Measurements from ENCODE around the gene PRDM13.
"Not testable (repeated sequence)": the region's sequence is repeated elsewhere in the genome, so short reads cannot be mapped to it uniquely, and the experiment has no call there.

The PRDM13 gene

DNA sequence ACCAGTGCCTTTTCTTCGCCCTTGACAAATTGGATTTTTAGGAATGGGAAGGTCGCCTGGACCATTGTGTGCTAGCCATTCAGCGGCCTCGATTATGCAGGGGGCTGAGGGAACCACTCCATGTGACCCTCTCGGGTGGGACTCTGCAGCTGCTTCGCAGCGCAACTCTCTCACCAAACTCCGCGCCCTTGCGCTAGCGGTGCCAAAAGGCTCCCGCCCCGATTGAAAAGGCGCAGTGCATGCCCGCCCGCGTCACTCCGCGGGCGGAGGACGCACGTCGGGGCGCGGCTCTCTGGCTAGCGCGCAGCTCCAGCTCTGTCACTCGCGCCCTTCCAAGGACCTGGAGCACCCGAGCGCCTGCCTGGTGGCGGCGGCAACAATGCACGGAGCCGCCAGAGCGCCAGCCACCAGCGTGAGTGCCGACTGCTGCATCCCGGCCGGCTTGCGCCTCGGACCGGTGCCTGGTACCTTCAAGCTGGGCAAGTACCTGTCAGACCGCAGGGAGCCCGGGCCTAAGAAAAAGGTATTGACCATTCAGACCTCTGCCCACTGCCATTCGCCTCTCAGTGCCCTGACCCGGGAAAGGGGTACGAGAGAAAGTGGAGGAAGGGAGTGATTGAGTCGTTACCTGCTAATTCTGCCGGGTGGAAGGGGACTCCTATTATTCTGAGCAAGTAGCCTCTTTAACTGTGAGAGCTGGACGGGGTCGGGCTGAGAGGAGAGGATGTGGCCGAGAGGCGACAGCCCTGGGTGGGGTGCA is at the start of gene PRDM13:
PRDM13 (plus strand) TSS at position 178 of the 760 bp plus-strand sequence; CDS start at position 380, 202 bp downstream.
- DNase-seq (ENCODE audit: insufficient read length, low spot score) (no peak), FAIRE-seq (no peak)

DNA sequence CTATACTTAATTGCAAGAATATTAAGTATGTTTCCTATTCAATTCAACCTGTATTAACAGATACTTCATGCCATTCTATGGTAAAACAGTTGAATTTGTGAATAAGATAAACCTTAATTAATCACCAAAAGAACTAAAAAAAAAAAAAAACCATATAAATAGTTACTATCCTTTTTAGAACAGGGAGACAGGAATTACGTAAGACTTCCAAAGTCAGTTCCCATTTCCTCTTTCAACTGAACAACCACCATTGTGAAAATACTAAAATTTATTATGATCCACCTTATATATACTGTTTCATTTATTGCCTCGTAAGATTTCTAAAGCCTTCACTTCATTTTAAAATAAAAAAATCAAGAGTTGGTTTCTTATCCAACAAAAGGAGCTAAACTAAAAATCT is 47.6 kb upstream of the PRDM13 start:
- no peak for FAIRE-seq

DNA sequence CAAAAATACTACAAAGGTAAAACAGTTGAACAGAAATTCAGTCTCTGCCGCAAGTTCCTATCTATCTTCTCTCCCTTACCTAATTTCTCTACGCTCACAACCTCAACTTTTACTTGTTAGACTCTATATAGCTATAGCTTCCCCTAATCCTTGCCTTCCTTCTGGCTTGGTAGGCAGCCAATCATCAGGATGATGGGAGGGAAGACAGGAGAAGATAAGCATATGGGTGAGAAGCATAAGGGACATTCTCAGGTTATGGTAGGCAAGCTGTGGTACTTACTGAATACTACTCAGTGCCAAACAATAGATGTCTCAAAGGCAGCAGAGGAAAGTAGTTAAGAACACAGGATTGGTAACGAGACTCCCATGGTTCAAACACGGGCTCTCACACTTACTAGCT is 46.0 kb upstream of the PRDM13 start:
- FAIRE-seq: peak; percentile 55

More for the DNA sequence above, 47.6 kb upstream of the PRDM13 start:
- no peak for DNase-seq (ENCODE audit: insufficient read length, low spot score)

DNA sequence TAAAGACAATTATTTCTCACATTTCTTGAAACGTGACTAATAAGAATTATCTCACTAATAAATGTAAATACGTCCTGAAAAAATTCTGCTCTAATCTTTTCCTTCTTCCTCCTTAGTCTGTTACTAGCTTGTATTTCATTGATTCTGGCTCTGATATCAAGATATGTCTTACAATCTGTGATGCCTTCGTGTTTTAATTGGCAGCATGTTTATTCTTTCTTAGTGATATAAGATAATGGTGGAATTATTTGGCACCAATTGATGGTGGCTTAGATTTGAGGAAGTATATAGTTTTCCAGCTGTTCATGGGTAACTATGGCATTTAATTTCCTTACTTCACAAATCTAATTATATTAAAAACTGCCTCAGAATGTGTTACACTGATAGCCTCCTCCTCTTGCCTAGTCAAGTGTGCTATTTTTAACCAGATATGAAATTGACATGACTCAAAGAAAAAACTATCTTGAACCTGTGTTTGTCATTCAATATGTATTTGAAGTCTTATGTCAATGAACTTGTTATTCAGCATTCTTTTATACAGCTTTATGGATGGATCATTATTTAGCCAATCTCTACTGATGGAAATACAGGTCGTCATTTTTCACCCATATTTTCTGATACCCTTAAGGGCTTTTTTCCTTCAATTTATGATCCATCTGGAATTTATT is 43.4 kb upstream of the PRDM13 start:
- no peak for DNase-seq (ENCODE audit: insufficient read length, low spot score)
- FAIRE-seq: no peak

More for the DNA sequence above, 46.0 kb upstream of the PRDM13 start:
- no peak for DNase-seq (ENCODE audit: insufficient read length, low spot score)

DNA sequence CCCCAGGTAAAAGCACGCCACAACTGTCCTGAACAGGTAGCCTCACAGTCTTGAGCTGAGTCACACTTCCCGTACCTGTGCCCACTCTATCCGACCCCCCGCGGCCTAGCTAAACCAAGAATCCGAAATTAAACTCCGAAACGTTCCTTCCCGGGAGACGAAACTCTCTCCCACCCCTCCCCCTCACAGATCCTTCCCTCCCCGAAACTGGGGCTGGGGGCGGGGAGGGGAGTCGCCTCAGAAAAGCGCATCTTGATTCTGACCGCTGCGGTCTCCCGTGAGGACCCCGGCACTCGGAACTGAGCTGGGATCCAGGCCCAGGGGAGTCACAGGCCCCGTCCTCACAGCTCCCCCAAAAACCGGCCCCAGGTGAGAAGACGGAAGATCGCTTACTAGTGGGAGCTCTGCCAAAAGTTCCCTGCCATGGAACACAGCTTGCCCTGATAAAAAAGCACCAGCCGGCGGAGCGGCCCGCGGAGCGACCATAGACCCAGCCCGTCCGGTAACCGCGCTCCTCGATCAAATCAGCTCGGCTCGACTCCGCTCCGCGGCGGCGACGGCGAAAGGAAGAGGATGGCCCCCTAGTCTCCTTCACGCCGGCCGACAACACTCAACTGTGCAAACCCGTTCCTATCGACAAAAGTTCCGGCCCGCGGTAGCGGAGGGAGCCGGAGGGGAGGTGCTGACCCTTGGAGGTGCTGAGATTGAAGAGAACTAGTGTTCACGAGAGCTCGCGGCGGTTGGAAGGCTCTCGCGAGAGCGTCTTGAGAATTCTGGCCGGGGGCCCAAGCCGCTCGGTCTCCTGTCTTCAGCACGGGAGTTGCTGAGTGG is 38.3 kb upstream of the PRDM13 start, which contains the start of gene CCNC:
CCNC (minus strand) TSS at position 558 of the 831 bp plus-strand sequence; CDS start at position 425, 133 bp downstream.
- FAIRE-seq: peak; percentile 94
- DNase-seq (ENCODE audit: insufficient read length, low spot score): peak; percentile 69

DNA sequence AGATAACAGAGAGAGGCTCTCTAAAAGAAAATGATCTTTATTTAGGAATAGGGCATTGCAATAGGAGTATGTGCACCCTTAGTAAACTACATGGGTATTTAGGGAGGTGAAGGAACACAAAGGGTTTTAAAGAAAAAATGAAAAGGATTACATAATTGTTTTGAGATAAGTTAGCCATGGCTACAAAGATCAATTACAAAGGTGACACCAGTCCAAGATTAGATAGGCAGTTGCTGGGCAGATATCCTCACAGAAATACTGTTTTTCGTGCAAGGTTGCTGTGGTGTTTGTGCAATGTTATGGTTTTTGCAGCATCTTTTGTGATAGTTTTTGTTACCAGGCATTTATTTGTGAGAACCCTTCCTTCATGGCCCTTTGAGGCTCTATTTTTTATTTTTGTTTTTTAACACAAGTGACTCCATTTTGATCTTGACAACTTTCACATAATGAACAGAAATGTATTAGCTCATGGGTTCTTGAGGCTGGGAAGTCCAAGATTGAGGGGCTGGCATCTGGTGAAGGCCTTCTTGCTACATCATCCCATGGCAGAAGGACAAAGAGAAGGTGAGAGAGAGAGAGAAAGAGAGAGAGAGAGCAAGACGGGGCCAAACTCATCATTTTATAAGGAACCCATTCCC is 32.5 kb upstream of the PRDM13 start:
- FAIRE-seq (no peak), DNase-seq (ENCODE audit: insufficient read length, low spot score) (no peak)

DNA sequence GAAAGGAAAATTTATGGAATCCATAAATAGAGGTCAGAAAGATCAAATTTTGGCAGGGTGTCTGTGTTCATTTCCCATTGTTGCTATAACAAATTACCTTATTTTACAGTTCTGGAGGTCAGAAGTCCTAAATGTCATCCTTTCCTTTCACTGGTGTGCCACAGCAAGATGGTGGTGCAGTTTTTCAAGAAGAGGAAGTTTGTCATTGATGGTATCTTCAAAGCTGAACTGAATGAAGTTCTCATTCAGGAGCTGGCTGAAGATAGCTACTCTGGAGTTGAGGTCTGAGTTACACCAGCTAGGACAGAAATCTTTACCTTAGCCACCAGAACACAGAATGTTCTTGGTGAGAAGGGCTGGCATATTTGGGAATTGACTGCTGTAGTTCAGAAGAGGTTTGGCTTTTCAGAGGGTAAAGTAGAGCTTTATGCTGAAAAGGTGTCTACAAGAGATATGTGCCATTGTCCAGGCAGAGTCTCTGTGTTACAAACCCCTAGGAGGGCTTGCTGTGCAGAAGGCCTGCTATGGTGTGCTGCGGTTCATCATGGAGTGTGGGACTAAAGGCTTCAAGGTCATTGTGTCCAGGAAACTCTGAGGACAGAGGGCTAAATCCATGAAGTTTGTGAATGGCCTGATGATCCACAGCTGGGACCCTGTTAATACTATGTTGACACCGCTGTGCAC is 30.9 kb upstream of the PRDM13 start:
- FAIRE-seq (no peak), DNase-seq (ENCODE audit: insufficient read length, low spot score) (no peak)

DNA sequence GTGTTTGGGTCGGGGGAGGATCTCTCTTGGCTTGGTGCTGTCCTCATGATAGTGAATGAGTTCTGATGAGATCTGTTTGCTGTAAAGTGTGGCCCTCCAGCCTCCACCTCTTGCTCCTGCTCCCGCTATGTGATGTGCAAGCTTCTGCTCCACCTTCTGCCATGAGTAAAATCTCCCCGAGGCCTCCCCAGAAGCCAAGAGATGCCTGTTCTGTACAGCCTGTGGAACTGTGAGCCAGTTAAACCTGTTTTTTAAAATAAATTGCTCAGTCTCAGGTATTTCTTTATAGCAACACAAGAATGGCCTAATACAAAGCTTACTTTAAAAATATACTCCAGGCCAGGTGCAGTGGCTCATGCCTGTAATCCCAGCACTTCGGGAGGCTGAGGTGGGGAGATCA is 26.9 kb upstream of the PRDM13 start:
- DNase-seq (ENCODE audit: insufficient read length, low spot score): no peak
- no peak for FAIRE-seq

DNA sequence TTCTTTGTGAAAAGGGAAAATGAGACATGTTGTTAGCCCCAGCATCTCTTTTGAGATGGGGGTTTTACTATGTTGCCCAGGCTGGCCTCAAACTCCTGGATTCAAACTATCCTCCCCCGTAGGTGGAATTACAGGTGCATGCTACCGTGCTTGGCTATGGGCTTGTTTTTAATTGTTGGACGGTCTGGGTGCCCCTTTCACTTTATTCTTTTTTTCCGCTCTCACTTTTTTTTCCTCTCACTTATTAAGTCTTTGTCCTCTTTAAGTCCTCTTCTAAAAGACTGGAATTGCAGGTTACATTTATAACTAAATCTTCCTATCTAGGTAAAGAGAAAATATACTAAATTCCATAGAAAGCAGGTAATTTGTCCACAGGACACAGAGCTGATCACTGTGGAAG is 18.8 kb upstream of the PRDM13 start:
- DNase-seq (ENCODE audit: insufficient read length, low spot score): no peak
- no peak for FAIRE-seq

DNA sequence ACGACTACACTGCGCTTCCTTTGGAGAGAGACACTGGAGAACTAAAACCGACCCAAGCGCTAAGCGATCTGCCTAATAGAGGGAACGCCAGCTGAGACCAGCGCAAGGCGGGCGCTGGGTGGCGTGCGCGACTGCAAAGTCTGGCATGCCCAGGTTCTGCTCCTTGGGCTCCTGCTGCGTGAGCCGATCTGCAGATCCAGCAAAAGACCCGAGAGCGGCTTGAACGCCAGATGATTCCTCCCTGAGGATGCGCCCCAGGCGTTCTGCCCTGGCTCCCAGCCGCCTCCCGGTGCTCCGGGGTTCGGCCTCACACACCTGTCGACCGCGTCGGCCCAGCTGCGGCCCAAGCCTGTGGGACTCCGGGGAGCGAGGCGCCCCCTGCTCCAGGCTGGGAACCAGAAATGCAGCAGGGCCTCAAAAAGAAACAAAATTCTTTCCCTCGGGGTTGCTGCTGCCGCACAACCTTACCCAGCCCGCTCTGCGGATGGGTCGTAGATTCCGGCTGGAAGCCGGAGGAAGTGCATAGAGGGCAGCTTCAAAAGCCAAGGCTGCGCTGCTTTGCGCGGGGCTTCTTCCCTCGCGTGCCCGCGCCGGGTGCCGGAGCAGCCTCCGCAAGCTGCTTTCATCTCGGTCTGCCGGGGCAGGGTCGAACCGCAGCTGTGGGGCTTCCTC is 17.9 kb upstream of the PRDM13 start:
- FAIRE-seq (peak; percentile 80), DNase-seq (ENCODE audit: insufficient read length, low spot score) (no peak)

DNA sequence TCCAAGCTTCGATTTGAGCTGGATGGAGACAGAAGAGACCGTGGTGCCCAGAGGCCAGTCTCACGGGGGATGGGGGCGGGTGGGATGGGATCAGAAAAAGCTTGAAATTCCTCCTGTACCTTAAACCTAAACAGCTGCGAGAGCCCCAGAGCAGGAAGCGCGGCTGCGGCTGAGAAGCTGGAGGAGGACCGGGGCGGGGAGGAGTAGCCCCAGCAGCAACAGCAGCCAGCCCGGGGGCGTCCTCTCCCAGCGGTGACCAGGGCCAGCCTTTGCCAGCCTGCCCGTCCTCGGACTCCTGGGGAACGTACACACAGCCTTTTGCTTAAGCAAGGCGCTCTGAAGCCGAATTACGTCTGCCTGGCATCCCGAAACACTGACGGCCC is 17.4 kb upstream of the PRDM13 start:
- FAIRE-seq: no peak
- no peak for DNase-seq (ENCODE audit: insufficient read length, low spot score)

DNA sequence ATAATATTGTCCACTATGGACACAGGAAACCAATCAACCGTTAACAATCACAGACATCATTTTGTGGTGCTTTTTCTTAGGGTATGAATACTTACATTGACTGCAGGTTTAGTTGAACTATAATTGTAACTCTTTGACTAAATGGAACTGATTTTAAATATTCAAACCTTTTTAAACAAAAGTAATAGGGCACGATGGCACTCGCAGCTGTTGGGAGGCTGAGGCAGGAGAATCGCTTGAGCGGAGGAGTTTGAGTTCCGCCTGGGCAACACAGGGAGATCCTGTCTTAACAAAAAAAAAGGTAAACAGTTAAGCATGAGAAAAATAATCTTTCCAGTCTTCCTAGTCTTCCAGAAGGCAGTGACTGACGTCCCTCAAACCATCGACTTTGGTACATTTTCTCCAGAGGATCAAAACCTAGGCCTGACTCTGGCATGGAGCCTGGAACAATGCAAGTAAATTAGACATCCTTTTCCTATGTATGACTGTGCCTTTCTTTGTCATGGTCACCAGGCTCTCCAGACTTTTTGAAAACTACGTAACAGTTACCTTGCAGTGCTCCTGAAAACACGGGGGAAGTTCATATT is 16.6 kb upstream of the PRDM13 start:
- FAIRE-seq (no peak), DNase-seq (ENCODE audit: insufficient read length, low spot score) (no peak)

DNA sequence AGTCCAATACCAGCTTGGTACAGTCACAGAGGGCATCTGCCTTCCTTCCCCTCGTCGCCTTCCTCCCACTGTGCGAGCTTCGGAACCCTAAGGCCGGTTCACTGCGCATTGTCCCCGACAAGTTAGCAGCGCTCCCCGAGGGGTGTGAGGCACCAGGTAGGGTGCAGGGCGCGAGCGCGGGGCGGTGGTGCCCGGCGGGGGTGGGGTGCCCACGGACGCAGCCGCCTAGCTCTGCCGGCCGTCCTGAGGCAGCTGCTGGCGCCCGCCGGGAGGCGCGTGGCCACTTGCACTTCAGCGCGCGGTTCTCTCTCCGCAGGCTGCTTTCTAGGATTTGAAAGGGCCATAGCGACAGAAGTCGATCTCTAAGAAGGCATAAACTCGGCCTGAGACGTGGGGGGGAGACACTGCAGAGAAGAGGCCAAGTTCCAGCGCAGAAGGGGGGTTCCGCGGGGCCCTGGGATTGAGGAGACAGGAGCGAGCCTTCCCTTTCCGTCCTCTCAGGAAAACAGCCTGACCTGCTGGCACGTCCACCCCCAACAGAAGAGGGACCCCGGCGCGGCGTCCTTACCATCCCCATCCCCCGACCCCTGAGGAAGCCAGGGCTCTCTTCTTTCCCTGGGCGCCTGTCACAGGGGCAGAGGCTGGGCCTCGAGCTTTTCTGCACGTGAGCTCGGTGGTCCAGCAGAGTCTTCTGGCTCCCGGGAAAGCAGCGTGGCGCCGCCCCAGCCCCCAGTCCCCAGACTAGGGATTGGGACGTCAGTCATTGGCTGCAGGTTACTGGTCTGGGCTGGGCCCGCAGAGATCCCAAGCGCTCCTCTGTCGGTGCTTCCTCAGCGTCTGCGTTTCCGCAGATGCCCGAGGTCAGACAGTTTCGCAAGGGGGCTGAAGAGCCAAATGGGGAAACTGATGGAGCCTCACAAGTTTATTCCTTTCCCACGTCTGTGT is 15.6 kb upstream of the PRDM13 start:
- DNase-seq (ENCODE audit: insufficient read length, low spot score) (no peak), FAIRE-seq (no peak)

DNA sequence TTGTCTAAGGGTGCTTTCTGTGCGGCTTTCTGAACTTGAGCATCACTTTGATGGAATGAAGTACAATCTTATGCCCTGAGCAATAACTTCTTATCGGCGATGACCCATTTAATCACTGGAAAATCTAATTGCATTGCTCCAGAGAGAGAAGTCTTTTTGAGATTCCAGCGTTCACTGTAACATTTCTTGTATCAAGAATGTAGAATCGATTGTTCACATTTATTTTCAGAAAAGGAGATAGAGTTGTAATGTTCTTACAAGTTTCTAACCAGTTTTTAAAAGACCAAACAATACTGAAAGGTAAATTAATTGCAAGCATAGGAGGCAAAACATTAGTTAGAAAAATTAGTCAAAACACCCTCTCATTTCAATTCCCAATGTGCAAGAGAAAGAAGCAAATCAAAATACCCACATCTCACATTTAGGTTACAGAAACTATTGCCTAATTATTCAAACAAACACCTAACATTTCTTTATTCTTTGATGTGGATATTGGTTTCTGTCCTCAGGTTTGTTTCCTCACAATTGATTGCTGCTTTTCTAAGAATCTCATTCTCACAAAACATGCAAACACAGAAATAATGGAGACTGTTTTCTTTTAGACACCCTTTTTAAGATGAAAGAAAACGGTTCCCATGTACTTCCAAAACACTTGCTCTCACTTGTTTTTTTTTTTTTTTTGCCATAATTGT is 14.8 kb upstream of the PRDM13 start:
- FAIRE-seq: no peak
- DNase-seq (ENCODE audit: insufficient read length, low spot score): no peak

DNA sequence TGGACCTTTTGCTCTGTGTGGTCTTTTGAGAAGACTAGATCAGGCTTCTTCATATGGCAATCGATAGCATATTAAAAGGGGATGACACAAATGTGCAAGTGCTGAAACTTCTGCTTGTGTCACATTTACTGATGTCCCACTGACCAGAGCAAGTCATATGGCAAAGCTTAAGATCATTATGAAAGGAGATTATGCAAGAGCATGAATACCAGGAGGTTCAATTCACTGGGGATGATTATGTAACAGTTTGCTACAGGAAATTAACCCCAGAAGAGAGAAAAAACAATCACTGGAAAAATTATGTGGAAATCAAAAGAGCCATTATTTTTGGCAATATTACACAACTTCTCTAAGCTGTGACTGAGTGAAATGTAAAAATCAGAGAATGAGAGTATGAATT is 13.7 kb upstream of the PRDM13 start:
- FAIRE-seq: no peak
- no peak for DNase-seq (ENCODE audit: insufficient read length, low spot score)

DNA sequence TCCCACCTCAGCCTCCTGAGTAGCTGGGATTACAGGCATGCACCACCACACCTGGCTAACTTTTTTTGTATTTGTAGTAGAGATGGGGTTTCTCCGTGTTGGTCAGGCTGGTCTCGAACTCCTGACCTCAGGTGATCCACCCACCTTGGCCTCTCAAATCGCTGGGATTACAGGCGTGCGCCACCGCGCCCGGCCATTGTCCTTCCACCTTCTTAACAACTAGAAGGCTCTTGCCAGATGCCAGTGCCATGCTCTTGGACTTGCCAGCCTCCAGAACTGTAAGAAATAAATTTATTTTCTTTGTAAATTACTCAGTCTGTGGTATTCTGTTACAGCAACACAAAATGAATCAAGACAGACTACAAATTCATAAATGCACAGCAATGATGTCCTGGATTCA is 11.9 kb upstream of the PRDM13 start:
- DNase-seq (ENCODE audit: insufficient read length, low spot score); FAIRE-seq: not testable (repeated sequence)

DNA sequence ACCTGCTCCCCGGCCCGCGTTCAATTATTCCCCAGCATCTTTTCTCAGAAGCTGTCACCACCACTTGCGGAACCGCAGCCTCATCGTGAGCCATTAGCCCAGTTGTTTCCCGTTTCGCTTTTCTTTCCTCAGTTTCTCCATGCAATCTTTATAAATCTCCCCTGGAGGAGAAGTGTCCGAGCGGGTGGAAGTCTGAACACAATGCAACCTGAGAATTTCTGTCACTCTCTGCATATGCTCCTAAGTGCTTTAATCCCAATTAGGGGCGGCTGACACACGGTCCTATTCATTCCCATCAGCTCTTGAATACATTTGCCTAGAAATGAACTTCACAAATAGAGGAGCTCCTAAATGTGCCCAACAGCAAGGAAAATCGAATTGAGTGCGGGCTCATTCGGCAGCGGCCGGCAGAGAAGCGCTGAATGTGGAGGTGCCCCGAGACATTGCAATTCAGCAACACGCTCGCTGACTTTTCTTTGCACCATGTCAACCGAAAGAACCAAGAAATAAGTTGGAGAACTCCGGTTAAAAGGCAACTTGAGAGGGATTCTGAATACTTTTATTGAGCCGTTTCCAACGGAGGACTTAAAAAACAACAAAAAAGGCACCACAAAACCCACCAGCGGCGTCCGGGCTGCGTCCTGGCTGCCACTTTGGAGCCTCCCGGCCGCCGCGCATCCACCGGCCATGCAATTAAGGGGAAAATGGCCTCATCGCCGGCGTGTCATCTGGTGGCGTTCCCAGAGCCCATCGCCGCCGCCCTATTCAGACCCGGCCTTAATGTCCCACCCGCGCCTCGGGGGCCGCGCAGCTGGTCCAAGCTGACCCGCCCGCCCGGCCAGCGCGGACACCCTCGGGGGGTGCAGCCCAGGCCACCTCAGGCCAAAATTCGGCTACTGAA is 3.9 kb upstream of the PRDM13 start:
- DNase-seq (ENCODE audit: insufficient read length, low spot score) (no peak), FAIRE-seq (peak; percentile 14)
